SK-N-SH treated with all-trans-retinoic acid at 6 μM for 48 hours (cell line): ENCODE results near the gene DUSP12.

Experiments
- ARNTL ChIP-seq: fragments of 450-650 bp; formaldehyde crosslinking; IDR thresholded peaks from 2 replicates; pipeline ENCODE4 v1.5.0; 2020; ENCODE audit warnings: low read depth, mild to moderate bottlenecking, moderate library complexity, borderline replicate concordance
- CREB5 ChIP-seq: fragments of 250-450 bp; sonication (Bioruptor Pico); IDR thresholded peaks from 2 replicates; pipeline ENCODE4 v1.5.1; 2020; ENCODE audit warnings: low read depth, mild to moderate bottlenecking, moderate library complexity
- ESRRG ChIP-seq: fragments of 250-450 bp; sonication (Bioruptor Pico); IDR thresholded peaks from 2 replicates; pipeline ENCODE4 v1.6.1; 2021; ENCODE audit warnings: mild to moderate bottlenecking
- ISL1 ChIP-seq: fragments of 250-450 bp; sonication (Bioruptor Pico); IDR thresholded peaks from 2 replicates; pipeline ENCODE4 v2.1.2; 2022; ENCODE audit warnings: mild to moderate bottlenecking, moderate library complexity
- PATZ1 ChIP-seq: fragments of 250-450 bp; sonication (Bioruptor Pico); IDR thresholded peaks from 2 replicates; pipeline ENCODE4 v1.8.0; 2020; ENCODE audit warnings: mild to moderate bottlenecking, moderate library complexity, borderline replicate concordance
- POU6F1 ChIP-seq: fragments of 250-450 bp; sonication (Bioruptor Pico); IDR thresholded peaks from 2 replicates; pipeline ENCODE4 v1.8.0; 2021; ENCODE audit warnings: low read depth, mild to moderate bottlenecking, moderate library complexity, borderline replicate concordance
- RARB ChIP-seq: fragments of 250-450 bp; sonication (Bioruptor Pico); IDR thresholded peaks from 2 replicates; pipeline ENCODE4 v1.8.0; 2021; ENCODE audit warnings: mild to moderate bottlenecking, moderate library complexity
- SNAI2 ChIP-seq: fragments of 250-450 bp; sonication (Bioruptor Pico); IDR thresholded peaks from 2 replicates; pipeline ENCODE4 v1.5.0; 2020; ENCODE audit warnings: mild to moderate bottlenecking, moderate library complexity
- TCF4 ChIP-seq: fragments of 250-450 bp; sonication (Bioruptor Pico); IDR thresholded peaks from 2 replicates; pipeline ENCODE4 v1.8.0; 2021; ENCODE audit warnings: mild to moderate bottlenecking, moderate library complexity, borderline replicate concordance
- ZC3H10 ChIP-seq: fragments of 250-450 bp; sonication (Bioruptor Pico); IDR thresholded peaks from 2 replicates; pipeline ENCODE4 v1.5.1; 2021; ENCODE audit warnings: mild to moderate bottlenecking, moderate library complexity
- ZFP3 ChIP-seq: fragments of 250-450 bp; sonication (Bioruptor Pico); IDR thresholded peaks from 2 replicates; pipeline ENCODE4 v1.5.0; 2020; ENCODE audit warnings: mild to moderate bottlenecking, moderate library complexity
- ZFP30 ChIP-seq: fragments of 450-650 bp; formaldehyde crosslinking; IDR thresholded peaks from 2 replicates; pipeline ENCODE4 v1.5.0; 2022; ENCODE audit warnings: mild to moderate bottlenecking, moderate library complexity
- ZNF8 ChIP-seq: fragments of 450-650 bp; formaldehyde crosslinking; IDR thresholded peaks from 2 replicates; pipeline ENCODE4 v1.5.0; 2020; ENCODE audit warnings: mild to moderate bottlenecking, moderate library complexity

DNA sequence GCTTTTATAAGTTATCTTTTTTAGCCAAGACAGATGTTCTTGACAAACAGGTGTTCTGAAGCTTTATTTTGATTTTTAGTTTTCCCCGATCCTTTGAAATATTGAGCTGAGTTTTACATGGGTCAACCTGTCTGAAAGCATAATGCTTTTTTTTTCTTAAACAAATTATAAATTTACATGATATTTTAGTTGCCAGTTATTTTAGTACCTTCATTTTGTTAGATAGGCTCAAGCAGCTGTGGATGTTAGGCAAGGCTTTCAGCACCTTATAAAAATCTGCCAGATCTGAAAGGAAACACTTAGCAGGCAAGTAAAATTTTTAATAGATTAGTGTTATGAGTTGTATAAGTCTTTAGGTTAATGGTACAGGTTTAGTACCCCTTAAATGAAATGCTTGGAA is 50.2 kb downstream of the DUSP12 start:
- no peak for TF ChIP-seq ZC3H10 (CRISPR knock-in tag)
- TF ChIP-seq PATZ1 (CRISPR knock-in tag), result no peak
- TF ChIP-seq ZNF8 (CRISPR knock-in tag), result no peak
- TF ChIP-seq ZFP3 (CRISPR knock-in tag), result no peak
- no peak for TF ChIP-seq RARB (CRISPR knock-in tag)
- no peak for TF ChIP-seq ARNTL (CRISPR knock-in tag)
- TF ChIP-seq CREB5 (CRISPR knock-in tag), result no peak
- TF ChIP-seq ZFP30 (CRISPR knock-in tag), result no peak
- no peak for TF ChIP-seq ISL1
- TF ChIP-seq ESRRG (CRISPR knock-in tag), result no peak
- no peak for TF ChIP-seq TCF4 (CRISPR knock-in tag)
- no peak for TF ChIP-seq SNAI2 (CRISPR knock-in tag)
- no peak for TF ChIP-seq POU6F1 (CRISPR knock-in tag)
